ENCODE results near the gene MBD3L4. TPM values are rescaled to one million over a fixed set of nuclear protein-coding genes. Genes with fewer than 3 reads are reported as not detected.
A peak's percentile ranks its signal among the peaks of the same experiment; 100 is the strongest.
"Not testable (repeated sequence)": the region's sequence is repeated elsewhere in the genome, so short reads cannot be mapped to it uniquely, and the experiment has no call there.

The MBD3L4 gene
- not detected for polyA plus RNA-seq (ENCODE audit: insufficient read length in 4 of 4)

DNA sequence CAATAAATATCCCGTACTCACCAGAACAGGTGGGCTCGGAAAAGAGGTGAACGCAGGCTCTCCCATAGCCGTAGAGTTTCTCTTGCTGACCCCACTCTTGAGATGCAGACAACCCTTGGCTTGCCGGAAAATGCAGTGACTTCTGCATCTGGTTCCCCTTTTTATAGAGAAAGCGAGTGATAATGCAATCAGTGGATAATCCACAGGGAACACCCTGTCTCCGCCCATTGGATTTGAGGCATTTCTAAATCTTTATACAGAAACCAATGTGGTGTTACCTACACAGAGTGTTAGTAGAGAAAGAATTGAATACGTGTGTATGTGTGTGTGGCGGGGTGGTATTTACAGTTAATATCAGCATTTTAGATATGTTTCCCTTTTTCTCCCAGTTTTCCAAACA is at the start of gene MBD3L4:
MBD3L4 (minus strand) TSS at position 101 of the 400 bp plus-strand sequence; CDS start at position 66, 35 bp downstream.
- DNase-seq (ENCODE audit: low read depth in 4 of 4, low spot score in 3 of 4) = not testable (repeated sequence)

- DNase-seq (ENCODE audit: low read depth in 4 of 4, low spot score in 3 of 4) = no peak
Observed at GRCh38 chr19:7088999-7089398, 49.0 kb upstream of the MBD3L4 start.

DNA sequence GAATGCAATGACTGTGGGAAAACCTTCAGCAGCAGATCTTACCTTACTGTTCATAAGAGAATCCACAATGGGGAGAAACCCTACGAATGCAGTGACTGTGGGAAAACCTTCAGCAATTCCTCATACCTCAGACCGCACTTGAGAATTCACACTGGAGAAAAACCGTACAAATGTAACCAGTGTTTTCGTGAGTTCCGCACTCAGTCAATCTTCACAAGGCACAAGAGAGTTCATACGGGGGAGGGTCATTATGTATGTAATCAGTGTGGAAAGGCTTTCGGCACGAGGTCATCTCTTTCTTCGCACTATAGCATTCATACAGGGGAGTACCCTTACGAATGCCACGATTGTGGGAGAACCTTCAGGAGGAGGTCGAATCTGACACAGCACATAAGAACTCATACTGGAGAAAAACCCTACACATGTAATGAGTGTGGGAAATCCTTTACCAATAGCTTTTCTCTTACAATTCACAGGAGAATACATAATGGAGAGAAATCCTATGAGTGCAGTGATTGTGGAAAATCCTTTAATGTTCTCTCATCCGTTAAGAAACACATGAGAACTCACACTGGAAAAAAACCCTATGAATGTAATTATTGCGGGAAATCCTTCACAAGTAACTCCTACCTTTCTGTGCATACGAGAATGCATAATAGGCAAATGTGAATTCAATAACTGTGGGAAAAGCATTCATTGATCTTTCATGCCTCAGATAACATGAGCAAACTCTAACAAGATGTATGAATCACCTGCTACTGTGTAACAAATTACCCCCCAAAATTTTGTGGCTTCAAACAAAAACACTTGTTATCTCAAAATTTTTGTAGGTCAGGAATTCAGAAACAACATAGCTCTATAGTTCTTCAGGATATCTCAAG is 43.3 kb upstream of the MBD3L4 start:
- DNase-seq (ENCODE audit: low read depth in 4 of 4, low spot score in 3 of 4) = no peak

DNA sequence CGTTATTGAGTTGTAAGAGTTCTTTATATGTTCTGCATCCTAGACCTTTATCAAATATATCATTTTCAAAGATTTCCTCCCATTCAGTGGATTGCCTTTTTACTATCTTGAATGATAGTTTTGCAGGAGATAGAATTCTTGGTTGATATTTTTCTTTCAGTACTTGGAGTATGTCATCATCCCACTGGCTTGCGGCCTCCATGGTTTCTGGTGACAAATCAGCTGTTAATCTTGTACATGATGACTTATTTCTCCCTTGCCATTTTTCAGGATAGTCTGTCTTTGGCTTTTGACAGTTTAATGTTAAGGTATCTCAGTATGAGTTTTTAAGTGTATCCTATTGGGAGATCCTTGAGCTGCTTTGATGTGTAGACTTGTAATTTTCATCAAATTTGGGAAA is 38.0 kb upstream of the MBD3L4 start:
- DNase-seq (ENCODE audit: low read depth in 4 of 4, low spot score in 3 of 4) = no peak

DNA sequence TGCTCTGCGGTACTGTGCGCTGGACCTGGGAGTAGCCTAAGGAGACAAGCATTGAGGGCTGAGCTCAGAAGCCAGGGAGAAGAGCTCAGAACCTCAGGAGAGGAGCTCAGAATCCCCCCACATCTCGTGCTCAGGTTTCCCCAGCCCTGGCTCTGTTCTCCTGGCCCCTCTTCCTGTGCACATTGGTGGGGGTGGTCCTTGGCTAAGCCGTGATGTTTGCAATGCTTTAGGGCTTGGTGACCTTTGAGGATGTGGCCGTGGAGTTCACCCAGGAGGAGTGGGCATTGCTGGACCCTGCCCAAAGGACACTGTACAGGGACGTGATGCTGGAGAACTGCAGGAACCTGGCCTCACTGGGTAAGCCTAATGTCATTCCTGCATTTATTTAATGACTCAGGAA is 36.2 kb upstream of the MBD3L4 start:
- DNase-seq (ENCODE audit: low read depth in 4 of 4, low spot score in 3 of 4) = no peak

- no peak for DNase-seq (ENCODE audit: low read depth in 4 of 4, low spot score in 3 of 4)
Observed at GRCh38 chr19:7074705-7075282, 34.8 kb upstream of the MBD3L4 start.

- no peak for DNase-seq (ENCODE audit: low read depth in 4 of 4, low spot score in 3 of 4)
Observed at GRCh38 chr19:7072541-7072940, 32.6 kb upstream of the MBD3L4 start.

- no peak for DNase-seq (ENCODE audit: low read depth in 4 of 4, low spot score in 3 of 4)
Observed at GRCh38 chr19:7069904-7070226, 29.9 kb upstream of the MBD3L4 start.

DNA sequence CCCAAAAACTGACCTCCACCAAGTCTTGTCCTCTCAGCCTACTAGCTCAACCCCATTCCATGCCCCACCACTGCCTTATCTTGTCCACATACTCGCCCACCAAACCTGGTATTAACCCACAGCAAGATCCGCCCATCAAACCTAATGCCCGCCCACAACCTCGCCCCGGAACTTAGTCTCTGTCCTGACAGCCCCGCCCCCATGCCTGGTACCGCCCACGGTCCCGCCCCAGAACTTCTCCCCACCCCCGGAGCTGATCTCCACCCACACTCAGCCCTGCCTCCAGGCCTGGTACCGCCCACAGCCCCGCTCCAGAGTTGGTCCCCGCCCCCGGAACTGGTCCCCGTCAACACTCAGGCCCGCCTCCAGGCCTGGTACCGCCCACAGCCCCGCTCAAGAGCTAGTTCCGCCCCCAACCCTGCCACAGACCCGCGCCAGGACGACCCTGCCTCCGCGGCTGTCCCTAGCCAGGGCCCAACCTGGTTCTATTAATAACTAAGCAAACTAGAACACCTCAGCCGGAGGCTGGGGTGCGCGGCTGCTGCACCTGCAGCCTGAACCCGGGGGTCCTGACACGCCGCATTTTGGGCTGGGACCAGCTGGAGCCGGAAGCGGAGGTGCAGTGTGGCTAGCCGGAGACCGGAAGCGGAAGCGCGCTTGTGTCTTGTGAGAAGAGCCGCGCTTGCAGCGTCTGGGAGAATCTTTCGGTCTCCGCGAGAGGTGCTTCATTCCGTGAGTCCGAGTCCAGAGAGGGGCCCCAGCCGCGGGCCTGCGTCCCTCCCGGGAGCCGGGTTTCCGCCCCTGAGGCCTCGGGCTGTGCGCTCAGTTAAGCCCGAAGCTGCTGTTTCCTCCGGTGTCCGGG is 29.3 kb upstream of the MBD3L4 start, which contains the start of gene ZNF557:
ZNF557 (plus strand) TSS at position 662 of the 862 bp plus-strand sequence. CDS start 5,372 bp downstream, outside the sequence.
- peak; percentile 90 to 93 (median 92) for DNase-seq (ENCODE audit: low read depth in 4 of 4, low spot score in 3 of 4)

GRCh38 chr19:7068599-7068998 is 28.6 kb upstream of the MBD3L4 start:
- DNase-seq (ENCODE audit: low read depth in 4 of 4, low spot score in 3 of 4) = no peak

GRCh38 chr19:7067716-7068115 is 27.7 kb upstream of the MBD3L4 start:
- DNase-seq (ENCODE audit: low read depth in 4 of 4, low spot score in 3 of 4) = no peak

DNA sequence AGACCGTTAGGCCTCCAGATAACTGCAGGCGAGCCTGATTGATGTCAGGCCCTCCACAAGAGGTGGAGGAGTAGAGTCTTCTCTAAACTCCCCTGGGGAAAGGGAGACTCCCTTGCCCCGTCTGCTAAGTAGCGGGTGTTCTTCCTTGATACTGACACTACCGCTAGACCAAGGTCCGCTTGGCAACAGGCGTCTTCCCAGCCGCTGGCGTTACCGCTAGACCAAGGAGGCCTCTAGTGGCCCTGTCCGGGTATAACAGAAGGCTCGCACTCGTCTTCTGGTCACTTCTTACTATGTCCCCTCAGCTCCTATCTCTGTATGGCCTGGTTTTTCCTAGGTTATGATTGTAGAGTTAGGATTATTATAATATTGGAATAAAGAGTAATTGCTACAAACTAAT is 27.1 kb upstream of the MBD3L4 start:
- DNase-seq (ENCODE audit: low read depth in 4 of 4, low spot score in 3 of 4) = not testable (repeated sequence)

GRCh38 chr19:7063764-7064418 is 23.9 kb upstream of the MBD3L4 start:
- DNase-seq (ENCODE audit: low read depth in 4 of 4, low spot score in 3 of 4) = no peak

- no peak for DNase-seq (ENCODE audit: low read depth in 4 of 4, low spot score in 3 of 4)
Observed at GRCh38 chr19:7063339-7063738, 23.4 kb upstream of the MBD3L4 start.

DNA sequence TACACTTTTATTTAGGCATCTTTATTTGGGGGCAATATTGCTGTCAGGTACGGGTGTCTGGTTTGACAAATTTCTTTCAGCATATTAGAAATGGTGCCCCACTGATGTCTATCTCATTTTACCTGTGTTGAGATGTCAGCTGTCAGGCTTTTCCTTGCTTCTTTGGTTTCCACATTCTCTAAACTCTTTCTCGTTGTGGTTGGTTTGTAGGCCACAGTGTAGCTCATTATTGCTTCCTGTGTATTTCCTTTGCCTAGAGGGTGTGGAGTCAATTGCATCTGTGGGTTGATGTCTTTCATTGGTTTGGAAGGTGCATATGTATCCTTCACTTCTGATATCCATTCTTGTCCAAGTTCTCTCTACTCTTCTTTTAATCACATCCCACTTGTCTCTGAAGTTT is 20.0 kb upstream of the MBD3L4 start:
- not testable (repeated sequence) for DNase-seq (ENCODE audit: low read depth in 4 of 4, low spot score in 3 of 4)

DNA sequence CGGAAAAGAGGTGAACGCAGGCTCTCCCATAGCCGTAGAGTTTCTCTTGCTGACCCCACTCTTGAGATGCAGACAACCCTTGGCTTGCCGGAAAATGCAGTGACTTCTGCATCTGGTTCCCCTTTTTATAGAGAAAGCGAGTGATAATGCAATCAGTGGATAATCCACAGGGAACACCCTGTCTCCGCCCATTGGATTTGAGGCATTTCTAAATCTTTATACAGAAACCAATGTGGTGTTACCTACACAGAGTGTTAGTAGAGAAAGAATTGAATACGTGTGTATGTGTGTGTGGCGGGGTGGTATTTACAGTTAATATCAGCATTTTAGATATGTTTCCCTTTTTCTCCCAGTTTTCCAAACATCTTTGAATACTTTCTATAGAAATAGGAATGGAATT is 18.6 kb upstream of the MBD3L4 start, which contains the start of gene MBD3L3:
MBD3L3 (minus strand) TSS at position 101 of the 400 bp plus-strand sequence; CDS start at position 30, 71 bp downstream.
- not testable (repeated sequence) for DNase-seq (ENCODE audit: low read depth in 4 of 4, low spot score in 3 of 4)

- not testable (repeated sequence) for DNase-seq (ENCODE audit: low read depth in 4 of 4, low spot score in 3 of 4)
Observed at GRCh38 chr19:7056371-7056770, 16.4 kb upstream of the MBD3L4 start.

- not testable (repeated sequence) for DNase-seq (ENCODE audit: low read depth in 4 of 4, low spot score in 3 of 4)
Observed at GRCh38 chr19:7055679-7056078, 15.7 kb upstream of the MBD3L4 start.

GRCh38 chr19:7054635-7055368 is 14.8 kb upstream of the MBD3L4 start:
- not testable (repeated sequence) for DNase-seq (ENCODE audit: low read depth in 4 of 4, low spot score in 3 of 4)

DNA sequence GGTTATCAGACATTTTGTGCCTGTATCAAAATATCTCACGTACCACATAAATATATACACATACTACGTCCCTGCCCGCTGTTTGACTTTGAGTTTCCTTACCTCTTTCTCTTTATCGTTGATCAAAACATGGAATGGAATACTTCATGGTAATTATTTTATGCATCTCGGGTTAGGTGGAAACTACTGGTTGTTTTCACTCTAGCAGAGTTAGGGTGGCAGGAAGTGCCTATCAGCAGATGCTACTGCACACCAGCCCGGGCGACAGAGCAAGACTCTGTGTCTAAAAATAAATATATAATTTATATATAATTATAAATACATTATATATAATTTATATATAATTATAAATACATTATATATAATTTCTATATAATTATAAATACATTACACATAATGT is 12.9 kb upstream of the MBD3L4 start:
- DNase-seq (ENCODE audit: low read depth in 4 of 4, low spot score in 3 of 4) = not testable (repeated sequence)

Data from left renal pelvis (tissue), 4 donors.